ENCODE results near the gene UNC13B.

The UNC13B gene

GRCh38 chr9:35333551-35333950, 171.7 kb downstream of the UNC13B start:
- no peak overlapping the region for H3K4me3 Mint-ChIP-seq
- ATAC-seq (replicated peaks) (no peak), DNase-seq (no peak)
- H3K4me1 Mint-ChIP-seq = no peaks in the 10 kb centered on the region
- H3K9me3 Mint-ChIP-seq = no peaks in the 10 kb centered on the region
- no peak overlapping the region for H3K27ac Mint-ChIP-seq
- no peaks in the 10 kb centered on the region for H3K36me3 Mint-ChIP-seq
- H3K27me3 Mint-ChIP-seq = peaks cover 4 to 16% of the 10 kb centered on the region in 2 donors

- H3K9me3 Mint-ChIP-seq = no peaks in the 10 kb centered on the region
- H3K27me3 Mint-ChIP-seq = peaks cover 0 to 10% of the 10 kb centered on the region in 2 donors
- no peak for DNase-seq
- no peak for ATAC-seq (replicated peaks)
- H3K27ac Mint-ChIP-seq = no peak overlapping the region
- no peaks in the 10 kb centered on the region for H3K4me1 Mint-ChIP-seq
- H3K4me3 Mint-ChIP-seq = no peak overlapping the region
- no peaks in the 10 kb centered on the region for H3K36me3 Mint-ChIP-seq
Measured at GRCh38 chr9:35335164-35335563, 173.4 kb downstream of the UNC13B start.

GRCh38 chr9:35338086-35338485, 176.3 kb downstream of the UNC13B start:
- Mint-ChIP-seq H3K9me3 (no peaks in the 10 kb centered on the region), H3K4me3 (no peak overlapping the region), H3K4me1 (peaks cover 11 to 15% of the 10 kb centered on the region in 2 donors), H3K27ac (no peak overlapping the region), H3K36me3 (no peaks in the 10 kb centered on the region), H3K27me3 (peaks cover 8 to 21% of the 10 kb centered on the region in 2 donors)
- no peak for ATAC-seq (replicated peaks)
- DNase-seq = no peak

GRCh38 chr9:35338561-35339274, 176.9 kb downstream of the UNC13B start:
- DNase-seq (no peak), ATAC-seq (replicated peaks) (no peak)
- Mint-ChIP-seq H3K36me3 (no peaks in the 10 kb centered on the region), H3K4me3 (no peak overlapping the region), H3K4me1 (peaks cover 11 to 15% of the 10 kb centered on the region in 2 donors), H3K9me3 (no peaks in the 10 kb centered on the region), H3K27me3 (peaks cover 8 to 21% of the 10 kb centered on the region in 2 donors), H3K27ac (no peak overlapping the region)

GRCh38 chr9:35340046-35340445, 178.2 kb downstream of the UNC13B start:
- Mint-ChIP-seq H3K36me3 (no peaks in the 10 kb centered on the region), H3K4me1 (peaks cover 11 to 15% of the 10 kb centered on the region in 2 donors), H3K4me3 (no peak overlapping the region), H3K9me3 (no peaks in the 10 kb centered on the region), H3K27me3 (peaks cover 8 to 21% of the 10 kb centered on the region in 2 donors), H3K27ac (no peak overlapping the region)
- DNase-seq = no peak
- no peak for ATAC-seq (replicated peaks)

GRCh38 chr9:35341021-35341420, 179.2 kb downstream of the UNC13B start:
- Mint-ChIP-seq H3K9me3 (no peaks in the 10 kb centered on the region), H3K27me3 (peaks cover 8 to 19% of the 10 kb centered on the region in 2 donors), H3K4me3 (no peak overlapping the region), H3K27ac (no peak overlapping the region), H3K4me1 (peaks cover 11 to 15% of the 10 kb centered on the region in 2 donors), H3K36me3 (no peaks in the 10 kb centered on the region)
- ATAC-seq (replicated peaks) = peak; percentile 83 to 90
- DNase-seq = no peak

GRCh38 chr9:35341585-35341984, 179.8 kb downstream of the UNC13B start:
- Mint-ChIP-seq H3K9me3 (no peaks in the 10 kb centered on the region), H3K27ac (no peak overlapping the region), H3K4me1 (peaks cover 11 to 15% of the 10 kb centered on the region in 2 donors), H3K27me3 (peaks cover 8 to 17% of the 10 kb centered on the region in 2 donors), H3K4me3 (no peak overlapping the region), H3K36me3 (no peaks in the 10 kb centered on the region)
- DNase-seq = no peak
- peak in 1 of 2 donors; percentile 24 for ATAC-seq (replicated peaks)

GRCh38 chr9:35342221-35342958, 180.6 kb downstream of the UNC13B start:
- peaks cover 11 to 15% of the 10 kb centered on the region in 2 donors for H3K4me1 Mint-ChIP-seq
- H3K36me3 Mint-ChIP-seq = no peaks in the 10 kb centered on the region
- no peak for DNase-seq
- H3K4me3 Mint-ChIP-seq = no peak overlapping the region
- H3K27me3 Mint-ChIP-seq = peaks cover 8 to 11% of the 10 kb centered on the region in 2 donors
- H3K9me3 Mint-ChIP-seq = no peaks in the 10 kb centered on the region
- no peak overlapping the region for H3K27ac Mint-ChIP-seq
- ATAC-seq (replicated peaks) = no peak

- H3K9me3 Mint-ChIP-seq = no peaks in the 10 kb centered on the region
- H3K4me3 Mint-ChIP-seq = no peak overlapping the region
- H3K27me3 Mint-ChIP-seq = peaks cover 0 to 8% of the 10 kb centered on the region in 2 donors
- H3K27ac Mint-ChIP-seq = no peak overlapping the region
- ATAC-seq (replicated peaks) (no peak), DNase-seq (no peak)
- H3K36me3 Mint-ChIP-seq = no peaks in the 10 kb centered on the region
- peaks cover 0 to 5% of the 10 kb centered on the region in 2 donors for H3K4me1 Mint-ChIP-seq
Measured at GRCh38 chr9:35348109-35348508, 186.3 kb downstream of the UNC13B start.

GRCh38 chr9:35349287-35349990, 187.6 kb downstream of the UNC13B start:
- peaks cover 4 to 17% of the 10 kb centered on the region in 2 donors for H3K27me3 Mint-ChIP-seq
- no peaks in the 10 kb centered on the region for H3K36me3 Mint-ChIP-seq
- H3K4me3 Mint-ChIP-seq = no peak overlapping the region
- DNase-seq = no peak
- no peak overlapping the region for H3K27ac Mint-ChIP-seq
- peaks cover 0 to 5% of the 10 kb centered on the region in 2 donors for H3K4me1 Mint-ChIP-seq
- no peaks in the 10 kb centered on the region for H3K9me3 Mint-ChIP-seq
- ATAC-seq (replicated peaks) = no peak

- Mint-ChIP-seq H3K9me3 (no peaks in the 10 kb centered on the region), H3K27me3 (peaks cover 4 to 17% of the 10 kb centered on the region in 2 donors), H3K4me1 (peaks cover 0 to 5% of the 10 kb centered on the region in 2 donors), H3K27ac (no peak overlapping the region), H3K4me3 (no peak overlapping the region), H3K36me3 (no peaks in the 10 kb centered on the region)
- no peak for ATAC-seq (replicated peaks)
- no peak for DNase-seq
Measured at GRCh38 chr9:35350212-35350611, 188.4 kb downstream of the UNC13B start.

GRCh38 chr9:35350827-35351549, 189.2 kb downstream of the UNC13B start:
- H3K36me3 Mint-ChIP-seq = no peaks in the 10 kb centered on the region
- DNase-seq (no peak), ATAC-seq (replicated peaks) (no peak)
- H3K27me3 Mint-ChIP-seq = peaks cover 4 to 17% of the 10 kb centered on the region in 2 donors
- no peak overlapping the region for H3K27ac Mint-ChIP-seq
- no peaks in the 10 kb centered on the region for H3K9me3 Mint-ChIP-seq
- H3K4me3 Mint-ChIP-seq = no peak overlapping the region
- H3K4me1 Mint-ChIP-seq = peaks cover 0 to 5% of the 10 kb centered on the region in 2 donors

- ATAC-seq (replicated peaks) (no peak), DNase-seq (no peak)
- H3K4me3 Mint-ChIP-seq = no peak overlapping the region
- peaks cover 4 to 17% of the 10 kb centered on the region in 2 donors for H3K27me3 Mint-ChIP-seq
- H3K4me1 Mint-ChIP-seq = peaks cover 0 to 5% of the 10 kb centered on the region in 2 donors
- H3K9me3 Mint-ChIP-seq = no peaks in the 10 kb centered on the region
- H3K36me3 Mint-ChIP-seq = no peaks in the 10 kb centered on the region
- H3K27ac Mint-ChIP-seq = no peak overlapping the region
Measured at GRCh38 chr9:35353731-35354365, 192.0 kb downstream of the UNC13B start.
